A549 (cell line): ENCODE results near the gene PPP2R3A.

ENCODE experiments used
- RCOR1 ChIP-seq: fragments of 150-350 bp; IDR thresholded peaks from 2 replicates; pipeline ENCODE4 v1.6.1; 2014; ENCODE audit warnings: antibody characterized with exemption, low read length, low read depth
- TF ChIP-seq, protein P1 (sequence below): fragments of >200 bp; sonication (Bioruptor Twin); formaldehyde crosslinking; IDR thresholded peaks from 3 replicates; pipeline ENCODE4 v1.5.1; 2016

GRCh38 chr3:135981701-135982403 lies 16.3 kb downstream of the PPP2R3A start:
- TF ChIP-seq RCOR1 = no peak
- TF ChIP-seq, protein P1, sequence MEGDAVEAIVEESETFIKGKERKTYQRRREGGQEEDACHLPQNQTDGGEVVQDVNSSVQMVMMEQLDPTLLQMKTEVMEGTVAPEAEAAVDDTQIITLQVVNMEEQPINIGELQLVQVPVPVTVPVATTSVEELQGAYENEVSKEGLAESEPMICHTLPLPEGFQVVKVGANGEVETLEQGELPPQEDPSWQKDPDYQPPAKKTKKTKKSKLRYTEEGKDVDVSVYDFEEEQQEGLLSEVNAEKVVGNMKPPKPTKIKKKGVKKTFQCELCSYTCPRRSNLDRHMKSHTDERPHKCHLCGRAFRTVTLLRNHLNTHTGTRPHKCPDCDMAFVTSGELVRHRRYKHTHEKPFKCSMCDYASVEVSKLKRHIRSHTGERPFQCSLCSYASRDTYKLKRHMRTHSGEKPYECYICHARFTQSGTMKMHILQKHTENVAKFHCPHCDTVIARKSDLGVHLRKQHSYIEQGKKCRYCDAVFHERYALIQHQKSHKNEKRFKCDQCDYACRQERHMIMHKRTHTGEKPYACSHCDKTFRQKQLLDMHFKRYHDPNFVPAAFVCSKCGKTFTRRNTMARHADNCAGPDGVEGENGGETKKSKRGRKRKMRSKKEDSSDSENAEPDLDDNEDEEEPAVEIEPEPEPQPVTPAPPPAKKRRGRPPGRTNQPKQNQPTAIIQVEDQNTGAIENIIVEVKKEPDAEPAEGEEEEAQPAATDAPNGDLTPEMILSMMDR = no peak
